Measurements from ENCODE around the gene PIAS1.

DNA sequence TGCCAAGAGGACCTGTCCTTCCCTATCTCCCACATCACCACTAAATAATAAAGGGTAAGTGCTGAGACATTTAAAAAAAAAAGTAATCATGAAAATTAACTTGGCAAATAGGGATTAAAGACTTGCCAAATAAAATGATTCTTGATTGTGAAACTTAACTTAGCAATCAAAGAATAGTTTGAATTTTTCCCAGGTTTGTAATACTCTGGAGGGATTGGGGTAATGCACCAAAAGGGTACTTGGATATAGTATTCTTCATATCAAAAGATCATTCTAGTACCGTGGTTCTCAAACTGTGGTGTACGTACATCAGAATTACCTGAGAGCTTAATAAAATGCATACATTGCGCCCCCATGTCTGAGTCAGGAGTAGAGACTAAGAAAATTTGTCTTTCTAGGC lies 122.5 kb downstream of the PIAS1 start:
- TF ChIP-seq, protein P1, sequence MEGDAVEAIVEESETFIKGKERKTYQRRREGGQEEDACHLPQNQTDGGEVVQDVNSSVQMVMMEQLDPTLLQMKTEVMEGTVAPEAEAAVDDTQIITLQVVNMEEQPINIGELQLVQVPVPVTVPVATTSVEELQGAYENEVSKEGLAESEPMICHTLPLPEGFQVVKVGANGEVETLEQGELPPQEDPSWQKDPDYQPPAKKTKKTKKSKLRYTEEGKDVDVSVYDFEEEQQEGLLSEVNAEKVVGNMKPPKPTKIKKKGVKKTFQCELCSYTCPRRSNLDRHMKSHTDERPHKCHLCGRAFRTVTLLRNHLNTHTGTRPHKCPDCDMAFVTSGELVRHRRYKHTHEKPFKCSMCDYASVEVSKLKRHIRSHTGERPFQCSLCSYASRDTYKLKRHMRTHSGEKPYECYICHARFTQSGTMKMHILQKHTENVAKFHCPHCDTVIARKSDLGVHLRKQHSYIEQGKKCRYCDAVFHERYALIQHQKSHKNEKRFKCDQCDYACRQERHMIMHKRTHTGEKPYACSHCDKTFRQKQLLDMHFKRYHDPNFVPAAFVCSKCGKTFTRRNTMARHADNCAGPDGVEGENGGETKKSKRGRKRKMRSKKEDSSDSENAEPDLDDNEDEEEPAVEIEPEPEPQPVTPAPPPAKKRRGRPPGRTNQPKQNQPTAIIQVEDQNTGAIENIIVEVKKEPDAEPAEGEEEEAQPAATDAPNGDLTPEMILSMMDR (IDR thresholded peaks at IDR 0.05): no peak
- no peak for TF ChIP-seq POLR2A (IDR thresholded peaks at IDR 0.05)
